HCT116 (cell line): ENCODE data around the gene TACC2. TPM values are rescaled to one million over a fixed set of nuclear protein-coding genes. Genes with fewer than 3 reads are reported as not detected.

Experiments
- ATAC-seq: fragments of 200-7000 bp; cut with Tn5 transposase; 2 replicates; pipeline ENCODE4 v1.9.1; 2020; ENCODE audit warnings: mild to moderate bottlenecking, moderate library complexity
- BruUV-seq: library from RNA; stranded (reverse); fragments of 400-500 nt; replicated peaks from 2 replicates; lab custom pipeline; 2021; lab: Mats Ljungman, UMichigan
- CTCF ChIA-PET: fragments of 300-600 bp; sonication (Branson Sonifier 250); formaldehyde crosslinking; loops from one replicate; lab custom pipeline; 2021; ENCODE audit warnings: antibody characterized with exemption; lab: Charles Lee
- POLR2A ChIA-PET: fragments of 300-600, 350-600 bp; sonication (Branson Sonifier 250); formaldehyde crosslinking; loops from one replicate; lab custom pipeline; 2021; ENCODE audit warnings: antibody characterized with exemption; lab: Charles Lee
- RAD21 ChIA-PET, 2 experiments: fragments of 300-600 bp; sonication (Branson Sonifier 250); formaldehyde crosslinking; loops; one replicate each; lab custom pipeline; 2023; ENCODE audit warnings: low total read pairs in 2 of 2; ENCODE audit not compliant: uncharacterized antibody in 2 of 2, unreplicated experiment in 2 of 2, low non-redundant PET in 1 of 2; lab: Charles Lee
- DNase-seq: peaks from one replicate; pipeline ENCODE4 v3.0.0-alpha.2; 2010; ENCODE audit warnings: low read depth, low spot score
- H2AFZ ChIP-seq: fragments of 200-600 bp; shearing (Covaris generic), sonication (generic); 2 replicates; pipeline ENCODE4 v1.6.1; 2017; ENCODE audit warnings: low read depth, mixed run types, mixed read lengths, antibody characterized with exemption, low read length; ENCODE audit not compliant: poor library complexity, severe bottlenecking
- H3K27ac ChIP-seq: 2 replicates; pipeline ENCODE4 v1.5.1; 2012; ENCODE audit warnings: low read depth, low read length
- H3K27me3 ChIP-seq: fragments of 200-600 bp; sonication (generic); 2 replicates; pipeline ENCODE4 v1.6.1; 2016; ENCODE audit warnings: mixed run types, low read length, mixed read lengths; ENCODE audit not compliant: insufficient read depth
- H3K36me3 ChIP-seq, 2 experiments: fragments of 200-500 bp in 1 of 2; fragments of 200-600 bp in 1 of 2; sonication (Bioruptor generic) in 1 of 2; sonication (generic) in 1 of 2; 2 replicates each; pipeline versions ENCODE4 v1.5.1 to v1.6.1; 2014 to 2016; ENCODE audit warnings: low read length in 2 of 2, inconsistent platforms in 1 of 2, mixed read lengths in 1 of 2, mixed run types in 1 of 2; ENCODE audit not compliant: insufficient read depth in 2 of 2, control insufficient read depth in 1 of 2
- H3K4me1 ChIP-seq, 2 experiments: fragments of 200-600 bp in 1 of 2; sonication (generic) in 1 of 2; 2 replicates each; pipeline versions ENCODE4 v1.5.1 to v1.6.1; 2012 to 2017; ENCODE audit warnings: low read length in 2 of 2, inconsistent platforms in 1 of 2, mild to moderate bottlenecking in 1 of 2, mixed read lengths in 1 of 2, mixed run types in 1 of 2, moderate library complexity in 1 of 2; ENCODE audit not compliant: insufficient read depth in 2 of 2, control insufficient read depth in 1 of 2
- H3K4me2 ChIP-seq: fragments of 200-600 bp; sonication (generic); 2 replicates; pipeline ENCODE4 v1.6.1; 2017; ENCODE audit warnings: mixed run types, low read length, mixed read lengths
- H3K4me3 ChIP-seq, 2 experiments: fragments of 200-600 bp in 1 of 2; sonication (generic) in 1 of 2; replicated peaks in 1 of 2; 2 replicates each; pipeline ENCODE4 v1.5.1; 2011 to 2016; ENCODE audit warnings: low read length in 2 of 2, control low read depth in 1 of 2, low read depth in 1 of 2, mild to moderate bottlenecking in 1 of 2, mixed read lengths in 1 of 2, mixed run types in 1 of 2
- H3K79me2 ChIP-seq: fragments of 200-600 bp; sonication (generic); 2 replicates; pipeline ENCODE4 v1.6.1; 2017; ENCODE audit warnings: mild to moderate bottlenecking, mixed run types, low read length, moderate library complexity, mixed read lengths; ENCODE audit not compliant: insufficient read depth
- H3K9ac ChIP-seq: fragments of 200-600 bp; sonication (generic); 2 replicates; pipeline ENCODE4 v1.6.1; 2016; ENCODE audit warnings: low read length, mixed read lengths
- H3K9me2 ChIP-seq: fragments of 200-600 bp; sonication (generic), shearing (Covaris generic); 2 replicates; pipeline ENCODE4 v1.6.1; 2017; ENCODE audit warnings: mixed run types, mild to moderate bottlenecking, moderate library complexity; ENCODE audit not compliant: insufficient read depth
- H3K9me3 ChIP-seq, 2 experiments: fragments of 200-500 bp in 1 of 2; fragments of 200-600 bp in 1 of 2; sonication (Bioruptor generic) in 1 of 2; sonication (generic) in 1 of 2; 2 replicates each; pipeline ENCODE4 v1.6.1; 2014 to 2017; ENCODE audit warnings: low read length in 2 of 2, mixed read lengths in 2 of 2, inconsistent platforms in 1 of 2, low read depth in 1 of 2, mild to moderate bottlenecking in 1 of 2, mixed run types in 1 of 2, moderate library complexity in 1 of 2; ENCODE audit not compliant: control insufficient read depth in 1 of 2, insufficient read depth in 1 of 2
- H4K20me1 ChIP-seq: fragments of 200-600 bp; sonication (generic), shearing (Covaris generic); 2 replicates; pipeline ENCODE4 v1.6.1; 2017; ENCODE audit warnings: mixed run types, mild to moderate bottlenecking, moderate library complexity; ENCODE audit not compliant: insufficient read depth
- ATF3 ChIP-seq: IDR thresholded peaks from 2 replicates; pipeline ENCODE4 v1.6.1; 2012
- CBX3 ChIP-seq: IDR thresholded peaks from 2 replicates; pipeline ENCODE4 v1.6.1; 2012; ENCODE audit warnings: low read depth
- ELF1 ChIP-seq: IDR thresholded peaks from 2 replicates; pipeline ENCODE4 v1.6.1; 2012; ENCODE audit warnings: low read depth, borderline replicate concordance
- EZH2 ChIP-seq: fragments of 200-600 bp; sonication (generic); IDR thresholded peaks from 2 replicates; pipeline ENCODE4 v1.6.1; 2017; ENCODE audit warnings: antibody characterized with exemption, mixed run types
- EZH2phosphoT487 ChIP-seq: fragments of 200-600 bp; IDR thresholded peaks from 2 replicates; pipeline ENCODE4 v1.6.1; 2018; ENCODE audit warnings: antibody characterized with exemption, borderline replicate concordance
- FOSL1 ChIP-seq: IDR thresholded peaks from 2 replicates; pipeline ENCODE4 v1.6.1; 2012; ENCODE audit warnings: low read depth
- JUND ChIP-seq: IDR thresholded peaks from 2 replicates; pipeline ENCODE4 v1.6.1; 2012
- POLR2AphosphoS5 ChIP-seq: IDR thresholded peaks from 2 replicates; pipeline ENCODE4 v1.6.1; 2011; ENCODE audit warnings: mild to moderate bottlenecking, low read depth, low read length, moderate library complexity
- RAD21 ChIP-seq: IDR thresholded peaks from 2 replicates; pipeline ENCODE4 v1.6.1; 2012; ENCODE audit warnings: low read depth, mild to moderate bottlenecking
- REST ChIP-seq: IDR thresholded peaks from 2 replicates; pipeline ENCODE4 v1.6.1; 2012; ENCODE audit warnings: low read depth
- SRF ChIP-seq: IDR thresholded peaks from 2 replicates; pipeline ENCODE4 v1.6.1; 2012; ENCODE audit warnings: low read depth
- YY1 ChIP-seq: IDR thresholded peaks from 2 replicates; pipeline ENCODE4 v1.6.1; 2011; ENCODE audit warnings: low read length, low read depth, moderate library complexity, mild to moderate bottlenecking; ENCODE audit not compliant: insufficient replicate concordance; ENCODE audit errors: extremely low read depth
- ZNF274 ChIP-seq: fragments of 200-500 bp; sonication (Bioruptor generic); IDR thresholded peaks from 2 replicates; pipeline ENCODE4 v1.6.1; 2014; ENCODE audit warnings: mild to moderate bottlenecking, low read depth, low read length, inconsistent platforms
- intact Hi-C: fragments of 100-400 bp; cut with micrococcal nuclease; formaldehyde crosslinking; loops from 2 replicates; pipeline ENCODE4 v1.10.0; 2022
- total RNA-seq: library from RNA; stranded (reverse); gene quantifications from one replicate; pipeline ENCODE4 v1.2.1, GENCODE V29; 2021; ENCODE audit not compliant: unreplicated experiment

Gene TACC2
- total RNA-seq, 1 experiment from 2014 or later, result 38.6 TPM

GRCh38 chr10:122124808-122125207 is 135.8 kb downstream of the TACC2 start:
- H3K4me1 ChIP-seq, result peaks cover 23 to 27% of the 10 kb centered on the region in 2 experiments
- no peaks in the 10 kb centered on the region for H4K20me1 ChIP-seq
- no peak overlapping the region for H3K27ac ChIP-seq
- POLR2A ChIA-PET, result interaction anchor here (0.6 to 0.8 kb wide), 2 partner anchors 8 to 55 kb away, joined by 3 to 4 read pairs; no protein-coding TSS in a partner anchor
- no peaks in the 10 kb centered on the region; a peak in 1 of 4 replicates for H3K36me3 ChIP-seq
- H3K4me2 ChIP-seq, result no peak overlapping the region
- H3K27me3 ChIP-seq, result no peaks in the 10 kb centered on the region
- H3K9me3 ChIP-seq, result no peaks in the 10 kb centered on the region
- no peak overlapping the region for H3K9ac ChIP-seq
- H2AFZ ChIP-seq, result no peak overlapping the region
- no peak for DNase-seq
- peaks cover 10% of the 10 kb centered on the region for H3K79me2 ChIP-seq
- H3K9me2 ChIP-seq, result no peaks in the 10 kb centered on the region
- intact Hi-C loops, result no loop called here
- no peak for ATAC-seq
- CTCF ChIA-PET, result interaction anchor here (1.6 kb wide), 1 partner anchor 73 kb away, joined by 5 read pairs; no protein-coding TSS in a partner anchor
- RAD21 ChIA-PET, result no interaction called here
- H3K4me3 ChIP-seq, result no peak overlapping the region
- TF ChIP-seq ZNF274, result no peak
- TF ChIP-seq POLR2AphosphoS5, result no peak
- TF ChIP-seq CBX3, result no peak
- TF ChIP-seq EZH2, result no peak
- no peak for TF ChIP-seq YY1
- TF ChIP-seq ELF1, result no peak
- BruUV-seq, result no TSS peak

- Histone ChIP-seq H4K20me1 (no peaks in the 10 kb centered on the region), H3K27ac (peak overlapping the region; percentile 21; the same call in 1 of the 2 replicates), H3K4me3 (no peak overlapping the region), H3K4me1 (peaks cover 28 to 32% of the 10 kb centered on the region in 2 experiments), H3K36me3 (no peaks in the 10 kb centered on the region), H3K27me3 (no peaks in the 10 kb centered on the region), H3K79me2 (peaks cover 16% of the 10 kb centered on the region), H3K9me2 (no peaks in the 10 kb centered on the region), H3K9me3 (no peaks in the 10 kb centered on the region), H2AFZ (no peak overlapping the region), H3K9ac (no peak overlapping the region), H3K4me2 (peak overlapping the region; percentile 58)
- BruUV-seq, result no TSS peak
- intact Hi-C loops, result no loop called here
- ATAC-seq, result peak; percentile 88
- peak; percentile 58 for DNase-seq
- CTCF ChIA-PET, result interaction anchor here (0.8 to 2.3 kb wide), 3 partner anchors 14 to 16 kb away, joined by 4 to 7 read pairs (median 5); no protein-coding TSS in a partner anchor
- RAD21 ChIA-PET, result no interaction called here
- POLR2A ChIA-PET, result interaction anchor here (0.6 to 1.9 kb wide), 2 partner anchors 14 to 25 kb away, joined by 4 to 7 read pairs; no protein-coding TSS in a partner anchor
- TF ChIP-seq ATF3, result no peak
- peak; percentile 80 for TF ChIP-seq JUND
- TF ChIP-seq YY1, result peak; percentile 30
- TF ChIP-seq EZH2phosphoT487, result no peak
- TF ChIP-seq RAD21, result 0 out of 2 replicates have a peak, but pooled peaks have one; percentile 3
- TF ChIP-seq REST, result no peak
- no peak for TF ChIP-seq POLR2AphosphoS5
- TF ChIP-seq EZH2, result no peak
- no peak for TF ChIP-seq SRF
- peak; percentile 73 for TF ChIP-seq FOSL1
- no peak for TF ChIP-seq ZNF274
Observed at GRCh38 chr10:122126763-122127659, 138.0 kb downstream of the TACC2 start.
